NCI-H128 (cell line): Measurements from ENCODE around the gene ARHGAP42.
"Not testable (repeated sequence)": the region's sequence is repeated elsewhere in the genome, so short reads cannot be mapped to it uniquely, and the experiment has no call there.

Experiments
- DNase-seq: peaks from one replicate; lab custom pipeline; 2025; ENCODE audit not compliant: unreplicated experiment; lab: John Stamatoyannopoulos, UW

The ARHGAP42 gene

DNA sequence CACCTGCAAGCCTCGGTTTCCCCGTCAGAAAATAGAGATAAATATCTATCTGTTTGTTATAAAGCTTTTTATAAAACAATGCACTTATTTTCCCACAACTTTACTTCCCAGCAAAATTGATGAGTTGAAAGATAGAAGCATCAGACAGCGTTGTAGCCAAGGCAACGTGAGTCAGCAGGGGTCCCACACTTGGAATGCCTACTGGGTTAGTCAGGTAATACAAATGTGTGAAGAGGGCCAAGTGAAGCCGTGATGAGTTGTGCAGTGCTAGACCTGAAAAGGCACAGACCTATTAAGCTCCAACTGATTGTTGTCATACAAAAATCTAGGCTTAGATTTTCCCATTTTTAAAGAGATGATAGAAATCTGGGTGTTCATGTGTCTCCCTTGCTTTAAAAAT is 323.8 kb downstream of the ARHGAP42 start:
- no peak for DNase-seq

DNA sequence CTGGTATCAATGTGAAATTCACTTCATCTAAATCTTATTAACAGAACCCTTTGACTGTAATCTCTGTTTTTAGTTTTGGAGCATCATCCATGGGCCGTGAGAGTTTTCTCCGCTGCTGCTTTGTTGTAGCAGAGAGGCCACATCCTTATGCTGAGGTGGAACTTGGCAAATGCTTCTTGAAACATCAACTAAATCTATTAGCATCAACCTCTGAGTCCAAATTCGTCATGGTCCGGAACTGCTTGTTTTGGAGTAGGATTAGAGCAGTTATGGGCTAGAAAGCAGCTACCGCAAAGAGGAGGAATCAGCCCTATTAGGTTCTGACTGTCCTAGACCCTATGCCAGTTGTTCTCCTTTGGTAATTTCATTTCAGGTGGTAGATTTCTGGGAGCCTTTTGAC is 324.8 kb downstream of the ARHGAP42 start:
- DNase-seq: no peak

DNA sequence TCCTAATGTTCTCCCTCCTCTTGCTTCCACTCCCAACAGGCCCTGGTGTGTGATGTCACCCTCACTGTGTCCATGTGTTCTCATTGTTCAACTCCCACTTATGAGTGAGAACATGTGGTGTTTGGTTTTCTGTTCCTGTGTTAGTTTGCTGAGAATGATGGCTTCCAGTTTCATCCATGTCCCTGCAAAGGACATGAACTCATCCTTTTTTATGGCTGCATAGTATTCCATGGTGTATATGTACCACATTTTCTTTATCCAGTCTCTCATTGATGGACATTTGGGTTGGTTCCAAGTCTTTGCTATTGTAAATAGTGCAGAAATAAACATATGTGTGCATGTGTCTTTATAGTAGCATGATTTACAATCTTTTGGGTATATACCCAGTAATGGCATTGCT is 326.6 kb downstream of the ARHGAP42 start:
- not testable (repeated sequence) for DNase-seq

DNA sequence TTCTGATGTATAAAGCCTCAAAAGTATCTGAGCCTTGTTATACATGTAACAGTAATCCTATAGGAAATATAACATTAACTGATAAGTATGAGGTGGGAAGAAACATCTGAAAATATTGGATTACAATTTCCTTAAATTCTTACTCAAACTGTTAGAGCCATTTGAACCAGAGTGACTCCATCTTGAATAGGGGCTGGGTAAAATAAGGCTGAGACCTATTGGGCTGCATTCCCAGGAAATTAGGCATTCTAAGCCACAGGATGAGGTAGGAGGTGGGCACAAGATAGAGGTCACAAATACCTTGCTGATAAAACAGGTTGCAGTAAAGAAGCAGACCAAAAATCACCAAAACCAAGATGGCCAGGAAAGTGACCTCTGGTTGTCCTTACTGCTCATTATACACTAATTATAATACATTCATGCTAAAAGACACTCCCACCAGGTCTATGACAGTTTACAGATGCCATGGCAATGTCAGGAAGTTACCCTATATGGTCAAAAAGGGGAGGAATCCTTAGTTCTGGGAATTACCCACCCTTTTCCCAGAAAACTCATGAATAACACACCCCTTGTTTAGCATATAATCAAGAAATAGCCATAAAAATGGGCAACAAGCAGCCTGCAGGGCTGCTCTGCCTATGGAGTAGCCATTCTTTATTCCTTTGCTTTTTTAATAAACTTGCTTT is 327.7 kb downstream of the ARHGAP42 start:
- no peak for DNase-seq

DNA sequence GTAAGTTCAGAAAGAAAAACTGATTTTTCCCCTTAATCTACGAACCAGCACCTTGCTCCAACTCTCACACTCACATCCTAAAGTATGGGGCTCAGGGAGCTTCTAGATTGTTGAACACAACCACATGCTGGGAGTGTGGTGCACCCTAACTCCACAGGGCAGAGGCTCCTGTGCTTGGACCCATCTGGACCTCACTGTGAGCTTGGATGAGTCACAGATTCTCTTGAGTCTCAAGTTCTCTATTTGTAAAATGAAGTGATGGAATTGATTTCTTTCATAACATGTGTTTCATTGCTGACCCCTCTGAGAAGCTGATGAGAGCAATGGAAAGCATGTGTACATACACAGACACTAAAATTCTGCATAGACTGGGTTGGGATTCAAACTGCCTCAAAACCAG is 332.8 kb downstream of the ARHGAP42 start:
- no peak for DNase-seq

DNA sequence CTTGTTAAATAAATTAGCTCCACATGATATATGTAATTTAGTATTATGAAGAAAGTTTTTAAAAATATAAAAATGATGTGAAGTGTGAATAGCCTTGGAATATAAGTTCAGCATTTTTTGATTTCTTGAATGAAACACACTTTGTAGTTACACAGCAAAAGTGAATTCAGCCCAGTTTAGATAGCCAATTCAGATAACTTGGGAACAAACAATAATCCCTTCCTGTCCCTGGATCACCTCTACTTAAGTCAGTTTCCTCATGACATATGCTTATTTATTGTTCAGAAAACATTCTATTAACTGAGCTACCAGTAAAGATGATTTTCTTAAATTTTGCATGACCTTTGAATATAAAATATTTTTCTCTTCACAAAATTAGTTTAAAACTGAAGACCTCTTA is 335.2 kb downstream of the ARHGAP42 start:
- DNase-seq: no peak

DNA sequence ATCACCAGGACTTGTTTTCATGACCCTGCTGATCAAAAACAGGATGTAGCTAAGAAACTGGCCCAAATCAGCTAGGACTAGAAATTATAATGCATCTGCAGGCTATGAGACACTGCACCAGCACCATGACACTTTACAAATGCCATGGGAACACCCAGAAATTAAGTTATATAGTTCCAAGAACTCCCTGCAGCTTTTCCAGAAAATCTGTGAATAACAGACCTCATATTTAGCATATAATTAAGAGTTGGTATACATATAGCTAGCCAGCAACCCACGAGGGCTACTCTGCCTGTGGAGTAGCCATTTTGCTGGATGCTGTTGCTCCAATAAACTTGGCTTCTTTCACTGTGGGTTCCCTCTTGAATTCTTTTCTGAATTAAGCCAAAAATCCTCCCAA is 341.6 kb downstream of the ARHGAP42 start:
- no peak for DNase-seq

DNA sequence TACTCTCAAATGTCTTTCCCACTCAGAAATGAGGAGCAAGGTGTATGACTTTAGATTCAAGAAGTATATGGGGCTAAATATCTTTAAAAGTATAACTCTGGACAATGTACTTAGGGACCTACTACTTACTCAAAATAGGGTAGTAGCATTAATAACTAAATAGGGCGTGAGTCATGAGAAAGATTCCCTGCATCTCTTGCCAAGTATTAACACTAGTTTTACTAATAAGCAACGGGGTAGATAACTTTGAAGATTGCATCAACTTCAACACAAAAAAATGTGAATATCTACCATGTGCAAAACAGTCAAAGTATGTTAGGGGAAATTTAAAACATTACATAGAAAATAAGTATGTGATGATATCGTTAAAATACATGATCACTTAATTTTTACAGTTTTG is 342.9 kb downstream of the ARHGAP42 start:
- no peak for DNase-seq

DNA sequence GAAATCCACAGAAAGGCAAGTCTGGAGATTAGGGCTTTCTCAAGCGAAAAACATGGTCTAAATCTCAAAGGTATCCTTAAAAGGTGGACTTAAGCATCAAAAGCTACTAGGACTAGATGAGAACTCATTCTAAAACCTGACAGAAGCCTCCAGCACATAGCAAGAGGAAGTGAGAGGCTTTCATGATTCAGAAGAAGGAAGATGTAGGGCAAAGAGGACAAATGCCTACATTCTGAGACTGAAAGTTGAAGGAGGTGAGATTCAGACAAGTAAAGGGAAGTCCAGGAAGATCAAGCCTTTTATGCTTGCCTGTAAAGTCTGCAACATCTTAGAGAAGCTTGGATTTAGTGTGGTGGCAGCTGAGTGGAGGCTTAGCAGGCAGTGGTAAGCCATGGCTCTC is 343.6 kb downstream of the ARHGAP42 start:
- no peak for DNase-seq

DNA sequence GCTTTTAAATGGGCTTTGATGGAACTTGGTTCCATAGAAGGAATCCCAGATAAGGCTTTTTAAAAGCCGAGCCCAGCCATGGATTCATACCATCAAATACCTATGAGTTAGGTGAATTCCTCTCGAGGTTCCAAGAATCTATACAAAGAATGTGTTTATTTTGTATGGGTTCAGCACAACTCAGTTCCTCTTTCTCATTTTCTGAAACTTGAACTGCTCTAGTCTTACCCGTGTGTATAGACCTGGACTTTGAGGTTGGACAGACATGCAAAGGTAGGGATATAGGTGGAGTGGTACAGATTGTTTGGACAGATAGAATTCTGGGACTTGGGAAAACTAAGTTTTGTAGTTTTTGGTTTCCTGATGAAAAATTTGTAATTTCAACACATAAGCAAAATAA is 344.6 kb downstream of the ARHGAP42 start:
- DNase-seq: no peak

DNA sequence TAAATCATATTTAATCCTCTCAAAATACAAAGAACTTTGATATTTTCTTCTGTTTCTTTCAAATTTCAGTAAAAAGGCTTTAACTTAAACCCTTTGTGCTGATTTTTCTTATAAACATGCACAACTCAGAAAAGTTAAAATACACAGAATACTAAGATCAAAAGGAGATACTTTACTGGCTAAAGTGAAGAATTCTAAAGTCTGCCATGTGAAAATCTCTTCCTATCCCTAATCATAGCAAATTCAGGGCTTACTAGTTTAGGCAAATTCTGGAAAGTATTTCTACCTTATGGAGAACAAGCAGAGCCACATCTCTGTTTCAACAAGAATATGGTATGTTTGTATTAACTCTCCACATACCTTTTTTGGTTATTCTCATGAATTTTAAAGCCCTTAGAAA is 345.9 kb downstream of the ARHGAP42 start:
- DNase-seq: no peak

DNA sequence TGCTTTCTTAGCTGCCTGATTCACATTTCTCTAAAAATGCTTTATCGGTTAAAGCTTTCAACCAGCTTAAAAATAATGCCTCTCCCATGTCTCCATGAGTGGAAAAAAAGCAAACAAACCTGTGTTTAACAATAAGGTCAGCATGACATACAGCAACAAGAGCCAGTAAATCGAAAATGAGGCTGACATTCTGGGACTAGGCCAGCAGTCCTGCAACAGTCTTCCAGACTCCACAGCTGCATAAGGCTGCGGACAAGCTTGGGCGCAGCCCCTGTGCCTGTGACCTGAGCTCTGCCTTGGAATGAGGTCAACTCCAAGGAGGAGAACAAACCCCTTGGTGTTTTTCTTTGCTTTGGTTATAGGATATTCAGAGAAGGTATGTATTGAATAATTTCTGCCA is 347.0 kb downstream of the ARHGAP42 start:
- DNase-seq: no peak

DNA sequence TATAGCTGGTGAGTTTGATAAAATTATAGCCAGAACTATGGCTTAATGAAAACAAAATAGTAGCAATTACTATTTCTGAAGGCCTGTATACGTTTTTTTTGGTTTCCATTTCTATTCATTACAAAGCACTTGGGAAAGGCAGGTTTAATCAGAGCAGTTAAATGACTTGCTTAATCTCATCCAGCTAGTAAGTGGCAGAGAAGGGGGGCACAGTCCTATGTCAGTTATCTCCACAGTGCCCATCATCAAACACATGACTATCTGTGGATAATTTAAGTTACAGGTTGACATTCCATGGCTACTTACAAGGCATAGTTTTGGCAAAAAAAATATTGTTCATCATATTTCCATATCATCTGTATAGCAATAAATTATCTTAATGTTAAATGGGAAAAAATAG is 348.8 kb downstream of the ARHGAP42 start:
- DNase-seq: no peak
